HG02852 (cell line): ENCODE measurements around the gene BHLHE23.

Experiments used
- ATAC-seq: cut with Tn5 transposase; IDR thresholded peaks from one replicate; pipeline ENCODE4 v1.9.1; 2021; ENCODE audit warnings: mild to moderate bottlenecking, moderate library complexity; ENCODE audit not compliant: unreplicated experiment

BHLHE23 gene

DNA sequence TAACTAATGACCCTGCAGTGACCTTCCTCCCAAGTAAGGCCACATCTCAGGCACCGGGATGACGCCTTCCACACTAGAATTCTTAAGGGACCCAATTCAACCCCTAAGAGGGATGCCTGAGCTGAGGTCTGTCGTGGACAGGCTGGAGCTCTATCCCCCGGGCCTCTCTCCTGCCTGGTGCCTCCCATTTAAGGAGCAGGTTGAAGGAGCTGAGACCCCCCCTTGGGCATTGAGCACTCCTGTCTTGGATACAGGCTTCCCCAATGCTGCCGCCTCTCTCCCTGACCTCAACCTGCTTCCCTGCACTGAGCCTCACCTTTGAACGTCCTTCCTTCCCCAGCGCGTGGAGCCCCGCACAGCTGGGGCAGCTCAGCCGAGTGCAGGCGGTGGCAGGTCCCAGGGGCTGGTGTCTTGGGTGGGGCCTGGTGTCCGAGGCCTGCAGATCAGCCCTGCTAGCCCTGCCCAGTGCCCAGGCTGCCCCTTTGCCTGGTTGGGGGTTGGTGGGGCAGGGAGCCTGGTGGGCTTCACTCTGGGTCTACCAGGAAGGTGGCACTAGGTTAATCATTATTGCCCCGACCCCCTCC, 19.9 kb upstream of the BHLHE23 start:
- ATAC-seq, result no peak

DNA sequence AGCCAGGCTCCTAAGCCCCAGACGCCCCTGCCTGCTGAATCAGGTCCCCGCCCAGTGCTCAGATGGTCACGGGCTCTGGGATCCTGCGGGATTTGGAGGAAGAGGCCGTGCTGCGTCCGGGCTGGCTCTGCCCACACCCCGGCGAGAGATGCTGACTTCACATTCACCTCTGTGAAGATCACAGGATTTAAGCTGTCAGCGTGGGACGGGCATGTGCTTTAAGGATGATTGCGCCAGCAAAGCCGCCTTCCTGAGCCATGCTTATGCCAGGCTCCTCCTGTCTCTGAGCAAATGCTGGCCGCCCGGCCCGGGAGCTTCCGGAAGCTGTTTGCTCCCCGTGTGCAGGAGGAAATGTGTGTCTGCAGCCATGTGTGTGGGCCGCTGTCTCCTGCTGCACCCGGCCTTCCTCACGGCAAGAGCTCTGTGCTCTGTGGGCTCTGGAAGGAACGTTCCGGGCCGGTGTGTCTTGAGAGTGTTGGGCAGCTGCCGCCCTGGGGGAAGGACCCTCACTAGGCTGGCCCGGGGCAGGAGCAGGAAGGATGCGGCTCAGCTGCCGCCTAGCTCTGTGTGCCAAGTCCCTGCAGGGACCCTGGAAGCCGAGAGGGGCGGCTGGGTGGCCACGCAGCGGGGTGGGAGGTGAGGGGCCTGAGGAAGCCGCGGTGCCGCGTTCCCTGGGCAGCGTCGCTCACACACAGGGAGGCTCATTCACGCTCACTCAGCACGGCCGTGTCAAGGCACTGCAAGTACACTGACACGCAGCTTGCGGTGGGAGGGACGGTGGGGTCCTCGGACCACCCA, 19.0 kb upstream of the BHLHE23 start:
- ATAC-seq, result no peak

DNA sequence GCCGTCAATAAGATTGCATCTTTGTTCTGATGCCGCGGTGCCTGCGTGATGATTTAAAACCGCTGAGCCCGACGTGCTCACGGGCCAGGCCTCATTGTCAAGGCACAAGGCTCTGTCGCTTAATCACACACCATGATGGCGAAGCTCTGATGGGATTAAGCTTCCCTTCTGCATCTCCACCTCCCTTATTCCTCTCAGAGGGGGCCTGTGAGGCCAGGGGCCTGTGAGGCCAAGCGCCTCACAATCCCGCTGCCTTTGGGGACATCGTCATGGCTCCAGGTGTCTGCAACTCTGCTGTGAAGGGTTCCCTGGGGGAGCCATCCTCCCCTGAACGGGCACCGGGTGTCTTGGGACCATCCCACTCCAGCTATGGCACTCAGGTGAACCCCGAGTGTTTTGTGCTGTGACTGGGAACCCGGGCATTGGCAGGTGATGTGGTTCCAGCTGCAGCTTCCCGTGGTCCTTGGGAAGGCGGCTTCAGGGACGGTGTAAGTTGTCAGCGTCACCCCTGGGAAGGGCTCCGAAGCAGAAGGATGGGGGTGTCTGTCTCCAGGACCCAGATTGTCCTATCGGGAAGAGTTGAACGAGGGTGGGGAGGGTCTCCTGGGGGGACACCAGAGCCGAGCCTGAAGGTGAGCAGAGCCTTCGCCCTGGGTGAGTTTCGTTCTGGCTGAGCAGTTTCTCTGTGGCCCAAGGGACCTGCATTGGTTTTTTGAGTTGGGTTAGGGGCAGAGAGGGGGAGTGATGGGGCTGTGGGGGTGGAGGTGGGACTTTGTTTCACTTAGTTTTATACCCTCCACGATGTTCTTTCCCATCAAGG, 18.0 kb upstream of the BHLHE23 start:
- ATAC-seq, result no peak

DNA sequence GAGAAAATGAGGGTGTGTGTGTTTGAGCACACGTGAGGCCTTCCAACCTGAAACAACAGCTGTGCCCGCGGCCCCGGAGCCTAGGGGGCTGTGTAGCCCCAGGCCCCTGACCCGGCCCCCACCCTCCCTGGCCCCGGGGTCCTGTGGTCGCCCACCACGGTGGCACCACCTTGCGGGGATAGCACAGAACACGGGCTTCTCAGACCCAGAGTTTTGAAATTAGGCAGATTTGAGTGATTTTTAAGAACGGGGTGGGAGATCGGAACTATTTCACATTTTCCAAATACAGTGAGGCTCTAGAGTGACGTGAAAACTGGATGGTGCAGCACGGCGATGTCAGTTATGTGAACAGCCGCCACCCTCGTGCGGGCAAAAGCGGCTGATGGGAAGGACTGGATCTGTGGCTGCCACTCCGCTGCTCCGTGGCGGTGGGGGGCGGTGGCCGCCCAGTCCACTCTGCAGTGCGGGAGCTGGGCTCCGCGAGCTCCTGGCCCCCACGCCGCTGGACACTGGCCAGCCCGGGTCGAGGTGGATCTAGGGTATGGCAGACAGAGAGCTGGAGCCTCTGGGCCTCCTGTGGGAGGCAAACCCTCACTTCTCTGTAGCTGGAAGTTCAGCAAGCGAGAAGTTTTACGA, 17.3 kb upstream of the BHLHE23 start:
- ATAC-seq, result no peak

DNA sequence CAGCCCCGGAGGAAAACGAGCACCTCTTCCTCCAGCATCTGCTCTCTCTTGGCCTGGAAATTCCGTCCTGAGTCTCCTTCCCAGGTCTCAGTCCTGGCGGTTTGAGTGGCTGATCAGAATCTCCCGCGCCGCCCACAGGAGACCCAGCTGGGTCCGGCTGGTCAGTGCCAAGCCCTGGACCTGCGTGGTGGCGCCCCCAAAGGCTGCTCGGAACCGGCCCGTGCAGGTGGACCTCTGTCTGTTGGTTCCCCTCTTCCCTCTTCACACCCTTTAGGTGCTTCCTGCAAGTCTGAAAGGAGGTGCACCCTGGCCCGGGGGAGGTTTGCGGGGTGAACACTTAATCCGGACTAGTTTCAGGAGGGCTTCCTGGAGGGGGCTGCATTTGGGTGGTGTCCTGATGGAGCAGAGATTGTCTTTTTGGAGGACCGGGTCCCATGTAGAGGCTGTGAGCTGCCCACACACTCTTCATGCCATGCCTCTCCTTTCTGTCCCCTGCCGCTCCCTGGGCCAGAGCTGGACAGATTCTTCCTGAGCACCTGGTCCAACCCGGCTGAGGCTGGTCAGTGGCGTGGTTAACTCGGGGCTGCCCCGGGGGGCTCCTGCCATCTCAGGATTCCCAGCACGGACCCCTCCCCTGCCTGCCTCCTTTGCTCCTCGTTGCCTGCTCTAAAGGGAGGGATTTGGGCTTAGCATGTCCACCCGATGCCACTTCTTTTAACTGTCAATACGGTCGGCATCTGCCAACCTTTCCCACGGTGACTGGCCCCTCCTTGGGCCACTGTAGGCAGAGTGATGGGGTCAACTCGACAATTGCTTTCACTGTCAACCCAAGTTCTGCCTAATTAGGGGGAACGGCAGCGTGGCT, 16.5 kb upstream of the BHLHE23 start:
- no peak for ATAC-seq

DNA sequence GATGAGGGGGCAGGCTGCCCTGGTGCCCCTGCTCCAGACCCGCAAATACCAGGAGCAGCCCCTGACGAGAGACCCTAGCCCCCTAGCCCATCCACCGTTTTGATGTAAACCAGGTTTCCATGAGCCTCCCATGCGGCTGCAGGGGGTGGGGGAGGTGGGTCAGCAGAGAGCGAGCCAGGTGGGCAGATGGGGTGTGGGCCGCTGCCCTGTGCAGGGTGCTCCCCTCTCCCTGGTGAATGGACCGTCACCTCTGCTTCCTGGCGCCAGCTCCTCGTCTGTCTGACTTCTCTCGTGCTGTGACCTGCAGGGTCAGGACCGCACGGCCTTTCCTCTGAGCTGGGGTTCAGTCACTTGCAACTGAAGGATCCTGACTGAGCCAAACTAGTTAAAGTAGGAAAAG, 15.7 kb upstream of the BHLHE23 start:
- ATAC-seq, result no peak

DNA sequence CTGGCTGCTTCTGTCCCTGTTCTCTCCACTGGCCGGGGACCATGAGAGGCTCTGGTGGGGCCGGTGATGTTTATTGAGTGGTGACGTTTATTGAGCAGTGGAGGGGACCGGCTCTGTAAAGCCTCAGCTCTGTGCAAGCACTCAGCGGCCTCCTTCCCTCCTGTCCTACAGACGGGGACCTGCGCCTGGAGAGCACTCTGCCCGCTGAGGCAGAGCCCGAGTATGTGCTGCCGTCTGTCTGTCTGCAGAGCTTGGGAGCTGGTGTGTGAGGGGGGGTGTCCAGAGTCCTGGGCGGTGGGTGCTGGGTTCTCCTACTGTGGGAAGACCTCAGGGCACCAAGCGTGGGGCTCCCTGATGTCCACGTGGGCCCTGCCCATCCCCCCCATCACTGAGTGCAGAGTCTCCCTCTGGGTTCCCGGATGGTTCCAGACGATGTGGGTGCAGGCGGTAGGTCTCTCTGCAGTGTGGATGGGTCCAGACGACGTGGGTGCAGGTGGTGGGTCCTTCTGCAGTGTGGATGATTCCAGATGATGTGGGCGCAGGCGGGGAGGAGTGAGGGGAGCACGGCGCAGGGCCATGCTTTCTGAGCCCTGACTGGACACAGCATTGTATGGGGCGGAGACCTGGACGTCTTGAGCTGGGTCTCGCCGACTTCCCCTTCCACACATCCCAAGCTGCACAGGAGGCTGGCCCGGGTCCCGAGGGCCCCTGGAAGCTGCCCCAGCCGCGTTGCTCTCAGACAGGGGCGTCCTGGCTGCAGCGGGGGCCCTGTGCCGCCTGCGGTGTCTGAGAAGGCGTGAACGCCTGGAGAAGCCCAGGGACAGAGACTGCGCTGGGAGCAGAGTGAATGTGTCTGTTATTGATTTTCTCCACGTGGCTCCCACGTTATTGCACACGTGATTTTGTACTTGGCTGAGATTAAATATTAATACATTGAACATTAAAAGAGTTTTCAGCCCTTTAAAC, 14.9 kb upstream of the BHLHE23 start:
- ATAC-seq, result no peak

DNA sequence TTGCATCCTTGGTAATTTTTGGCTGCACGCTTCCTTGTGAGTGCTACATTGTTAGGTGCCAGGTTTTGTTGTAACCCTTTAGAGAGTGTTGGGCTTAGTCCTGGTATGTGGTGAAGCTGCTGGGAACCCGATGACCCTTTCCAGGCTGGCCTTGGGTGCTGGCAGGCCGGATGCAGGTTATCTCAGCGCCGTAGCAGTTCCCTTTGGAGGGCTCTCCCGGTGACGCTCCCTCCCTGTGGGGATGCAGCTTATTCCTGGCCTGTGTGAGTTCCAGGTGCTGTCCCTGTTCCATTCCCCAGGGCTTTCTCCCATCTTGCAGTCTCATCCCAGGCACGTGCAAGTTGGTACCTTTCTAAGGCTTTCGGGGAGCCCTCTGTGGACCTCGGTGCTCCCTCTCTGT, 13.9 kb upstream of the BHLHE23 start:
- ATAC-seq, result no peak

DNA sequence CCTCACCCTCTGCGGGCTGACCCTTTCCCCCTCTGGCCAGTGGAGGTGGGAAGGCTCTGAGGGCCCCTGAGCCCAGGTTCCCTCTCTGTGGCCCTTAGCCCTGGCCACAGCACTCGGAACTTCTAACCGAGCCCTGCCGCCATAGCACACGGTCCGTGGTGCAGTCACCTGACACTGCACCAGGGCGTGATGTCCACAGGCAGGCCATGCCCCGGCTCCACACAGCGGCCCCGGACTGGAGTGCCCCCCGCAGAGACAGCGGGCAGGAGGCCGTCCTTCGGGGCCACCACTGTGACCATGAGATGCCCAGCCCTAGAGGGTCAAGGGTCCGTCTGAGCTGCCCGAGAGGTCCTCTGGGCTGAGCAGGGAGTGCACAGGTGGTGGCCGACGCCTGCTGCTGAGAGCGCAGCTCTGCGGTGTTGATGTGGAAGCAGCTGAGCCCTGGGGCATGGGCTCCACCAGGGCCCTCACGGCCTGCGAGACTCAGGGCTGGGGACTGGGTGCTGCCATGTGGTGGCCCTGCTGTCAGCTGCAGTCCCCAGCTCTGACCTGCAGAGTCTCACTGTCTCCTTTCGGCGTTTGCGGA, 11.2 kb upstream of the BHLHE23 start:
- no peak for ATAC-seq

DNA sequence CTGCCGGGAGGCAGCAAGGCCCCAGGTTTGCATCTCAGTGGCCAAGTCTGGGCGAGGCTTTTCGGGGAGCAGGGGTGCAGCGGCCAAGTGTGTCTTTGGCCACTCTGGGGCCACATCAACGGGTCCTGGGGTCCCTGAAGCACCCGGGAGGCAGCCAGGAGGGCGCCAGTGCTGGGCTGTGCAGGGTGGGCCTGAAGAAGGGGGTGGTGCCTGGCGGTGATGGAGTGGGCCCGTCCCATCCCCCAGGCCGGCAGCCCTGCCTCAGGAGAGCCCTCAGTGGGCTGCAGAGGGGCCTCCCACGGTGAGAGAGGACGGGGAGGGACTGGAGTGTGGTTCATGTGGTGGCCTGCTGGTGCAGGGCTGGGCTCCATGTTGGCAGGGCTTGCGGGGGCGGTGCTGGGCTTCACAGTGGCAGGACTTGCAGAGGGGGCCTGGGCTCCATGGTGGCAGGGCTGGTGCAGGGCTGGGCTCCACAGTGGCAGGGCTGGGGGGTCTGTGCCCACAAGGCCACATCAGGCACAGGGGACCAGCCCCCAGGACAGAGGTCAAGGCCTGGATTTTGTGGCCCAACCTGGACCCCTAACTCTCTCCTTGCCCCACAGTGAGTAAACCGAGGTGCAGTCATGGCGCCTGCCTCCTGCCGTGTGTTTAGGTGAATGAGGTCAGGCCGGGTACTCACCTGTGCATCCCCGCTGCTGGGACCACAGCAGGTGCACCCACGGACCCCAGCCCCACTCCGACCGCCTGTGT, 10.5 kb upstream of the BHLHE23 start:
- ATAC-seq, result no peak

DNA sequence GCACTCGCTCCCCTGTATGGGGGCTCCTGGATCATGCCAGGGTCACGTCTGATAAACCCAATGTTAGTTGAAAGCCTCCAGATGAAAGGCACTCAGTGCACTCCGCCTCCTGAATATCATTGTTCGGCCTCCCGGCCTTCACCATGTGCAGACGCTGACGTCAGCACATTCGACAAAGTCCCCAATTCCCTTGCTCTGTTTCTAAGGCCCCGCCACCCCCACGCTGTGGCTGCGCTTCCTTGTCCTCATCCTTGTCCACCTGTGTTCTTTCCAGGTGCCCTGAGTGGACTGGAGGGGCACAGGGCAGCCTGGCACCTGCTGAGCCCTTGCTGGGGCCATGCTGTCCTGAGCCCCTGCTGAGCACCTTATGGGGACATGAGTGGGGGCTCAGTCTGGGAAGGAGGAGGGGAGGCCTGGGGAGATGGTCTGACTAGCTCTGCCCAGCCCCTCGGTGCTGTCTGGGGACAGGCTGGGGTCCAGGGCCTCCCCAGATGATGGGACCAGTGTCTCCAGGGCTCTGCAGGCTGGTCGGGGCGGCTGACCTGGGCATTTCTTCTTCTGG, 9.8 kb upstream of the BHLHE23 start:
- ATAC-seq, result no peak

DNA sequence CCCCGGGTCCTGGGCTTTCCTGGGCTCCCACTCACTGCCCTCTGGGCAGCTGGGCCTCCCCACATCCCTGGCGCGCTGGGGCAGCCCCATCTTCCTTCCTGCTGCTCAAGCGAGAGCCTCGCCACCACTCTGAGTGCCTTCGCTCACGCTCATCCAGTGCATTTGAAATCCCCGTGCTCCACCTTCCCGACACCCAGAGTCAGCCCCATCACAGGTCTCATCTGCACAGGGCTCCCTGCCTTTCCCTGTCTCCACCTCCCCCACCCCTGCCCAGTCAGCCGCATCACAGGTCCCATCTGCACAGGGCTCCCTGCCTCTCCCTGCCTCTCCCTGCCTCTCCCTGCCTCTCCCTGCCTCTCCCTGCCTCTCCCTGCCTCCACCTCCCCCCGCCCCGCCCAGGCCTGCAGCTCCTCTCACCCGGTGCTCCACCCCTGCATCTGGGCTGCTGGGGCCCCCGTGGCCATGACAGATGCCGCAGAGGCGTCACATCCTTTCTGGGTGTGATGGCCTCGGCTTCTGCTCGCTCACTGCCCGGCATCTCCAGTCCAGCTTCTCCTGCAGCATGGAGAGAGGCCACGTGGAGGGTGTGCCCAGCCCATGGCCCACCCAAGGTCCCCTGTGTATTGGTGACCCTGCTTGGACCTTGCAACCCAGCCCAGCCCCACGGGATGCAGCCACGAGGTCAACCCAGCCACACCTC, 9.0 kb upstream of the BHLHE23 start:
- ATAC-seq, result no peak

DNA sequence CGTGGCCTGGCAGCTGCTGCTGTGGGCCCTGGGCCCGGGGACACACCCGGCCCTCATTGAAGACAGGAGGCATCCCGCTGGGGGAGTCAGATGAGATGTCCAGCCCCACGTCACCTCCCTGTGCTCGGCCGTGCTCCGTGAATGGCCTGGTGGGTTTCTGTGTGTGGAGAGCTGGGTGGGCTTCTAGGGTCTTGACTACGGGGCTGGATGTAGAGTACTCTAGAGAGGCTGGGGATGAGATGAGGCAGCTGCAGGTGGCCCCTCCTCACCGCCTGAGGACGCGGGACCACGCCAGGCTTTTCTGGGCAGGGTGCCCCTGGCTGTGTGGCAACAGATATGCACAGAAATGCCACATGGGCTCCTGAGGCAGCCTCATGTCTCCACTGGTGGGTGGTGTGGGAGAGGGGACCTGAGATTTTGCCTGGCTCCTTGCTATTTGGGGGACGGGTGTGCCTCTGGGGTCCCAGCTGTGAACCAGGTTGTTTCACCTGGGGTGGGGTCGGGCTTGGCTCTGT, 8.4 kb upstream of the BHLHE23 start:
- ATAC-seq, result no peak

DNA sequence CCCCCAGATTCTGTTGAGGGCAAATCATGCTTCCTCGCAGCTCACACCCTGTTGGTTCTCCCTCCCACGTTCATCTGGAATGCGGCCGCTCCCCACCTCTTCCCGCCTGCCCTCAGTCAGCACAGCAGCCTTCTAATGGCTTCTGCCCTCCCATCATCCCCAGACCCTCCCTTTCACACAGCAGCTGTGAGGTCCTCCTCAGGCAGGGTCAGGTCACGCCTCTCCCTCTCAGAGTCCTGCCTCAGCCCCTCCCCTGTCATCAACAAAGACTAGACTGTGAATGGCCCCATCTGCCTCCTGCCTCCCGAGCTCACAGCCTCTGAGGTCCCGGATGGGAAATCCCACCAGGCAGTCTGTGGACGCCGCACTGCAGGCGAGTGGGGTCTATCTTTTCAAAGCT, 7.9 kb upstream of the BHLHE23 start:
- no peak for ATAC-seq

DNA sequence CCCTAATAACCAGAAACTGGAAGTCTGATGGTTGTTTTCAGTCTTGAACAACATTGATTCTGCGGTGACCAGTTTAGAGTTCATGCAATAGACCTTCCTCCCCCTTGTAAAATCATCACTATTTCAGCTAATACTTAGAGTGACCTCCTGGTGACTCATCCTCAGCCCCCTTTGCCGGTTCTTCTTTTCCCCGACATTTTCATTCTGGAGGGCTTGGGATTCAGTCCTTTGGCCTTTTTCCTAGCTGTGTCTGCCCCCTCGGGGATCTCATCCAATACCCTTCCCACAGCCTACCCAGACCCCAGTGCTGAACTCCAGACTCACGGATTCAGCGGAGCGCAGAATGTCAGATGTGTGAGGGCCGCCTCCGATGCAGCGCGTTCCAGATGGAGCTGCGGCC, 7.5 kb upstream of the BHLHE23 start:
- ATAC-seq, result no peak

DNA sequence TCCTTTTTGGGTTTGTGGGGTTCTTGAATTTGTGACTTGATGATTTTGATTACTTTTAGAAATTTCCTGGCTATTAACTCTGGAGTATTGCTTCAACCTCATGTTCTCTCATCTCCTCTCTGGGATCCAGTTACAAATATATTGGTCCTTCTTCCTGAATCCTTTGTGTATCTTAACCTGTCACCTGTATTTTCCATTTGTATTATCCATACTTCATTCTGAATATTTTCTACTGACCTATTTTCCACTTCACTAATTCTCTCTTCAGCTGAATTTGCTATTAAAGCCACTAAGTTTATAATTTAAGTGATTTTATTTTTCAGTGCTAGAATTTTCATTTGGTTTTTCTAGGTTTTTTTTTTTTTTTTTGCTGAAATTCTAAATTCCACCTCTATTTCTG, 6.4 kb upstream of the BHLHE23 start:
- no peak for ATAC-seq

DNA sequence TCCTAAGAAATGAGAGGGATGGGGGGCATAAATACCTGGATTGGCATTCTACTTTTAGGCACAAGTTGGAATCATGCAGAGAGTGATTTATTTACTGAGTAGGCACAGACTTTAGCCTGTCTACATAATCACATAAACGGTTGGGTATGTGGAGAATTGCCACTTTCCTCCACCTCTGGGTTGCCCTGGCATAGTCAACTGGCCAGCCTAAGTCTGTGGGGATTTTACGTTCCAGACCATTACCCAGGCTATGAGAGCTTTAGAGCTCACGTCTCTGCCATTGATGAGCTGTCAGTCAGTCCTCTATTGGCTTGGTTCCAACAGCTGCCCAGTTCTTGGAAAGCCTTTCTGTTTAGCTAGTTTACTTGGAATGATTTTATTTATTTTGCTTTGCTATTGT, 5.0 kb upstream of the BHLHE23 start:
- ATAC-seq, result no peak
